Measurements from ENCODE around the gene MCM3AP. TPM values are rescaled to one million over a fixed set of nuclear protein-coding genes. Genes with fewer than 3 reads are reported as not detected.

Gene MCM3AP
- total and polyA plus RNA-seq, 9 of the 15 experiments (the other 6 are each of a cell fraction or from before 2014, with no cell fraction given) = 6.5 to 179 (median 69.6) TPM

GRCh38 chr21:46217511-46218196, 67.8 kb downstream of the MCM3AP start (continued):
- TF ChIP-seq CUX1 (CRISPR knock-in tag; IDR thresholded peaks at IDR 0.05) (no peak), POLR2G (IDR thresholded peaks at IDR 0.05; ENCODE audit: low read depth, low read length) (peak; percentile 51; the same call in 1 of the 2 replicates), RBFOX2 (IDR thresholded peaks at IDR 0.05; ENCODE audit: low read depth, low read length) (peak; percentile 30; the same call in 1 of the 2 replicates)

All from K562 (cell line).